Measurements from ENCODE around the gene IMMP2L. TPM values are rescaled to one million over a fixed set of nuclear protein-coding genes. Genes with fewer than 3 reads are reported as not detected.
"Not testable (repeated sequence)": the region's sequence is repeated elsewhere in the genome, so short reads cannot be mapped to it uniquely, and the experiment has no call there.

Gene IMMP2L
- 10 to 100 TPM; 12.0 to 22.2 (median 17.5) TPM for total RNA-seq

- Histone ChIP-seq H3K27me3 (no peaks in the 10 kb centered on the region), H3K9me3 (no peaks in the 10 kb centered on the region), H3K36me3 (peaks cover 0 to 5% (median 0%) of the 10 kb centered on the region in 4 donors), H3K4me3 (peak within 1 kb of the TSS; percentile 67 to 92 (median 84)), H3K27ac (replicated peaks in 1 of 4) (peak within 1 kb of the TSS; percentile 83 to 94 (median 86)), H3K4me1 (peaks cover 7 to 30% (median 28%) of the 10 kb centered on the region in 4 donors)
- TF ChIP-seq POLR2AphosphoS5 (IDR thresholded peaks at IDR 0.05) (peak; percentile 65 to 73), CTCF (IDR thresholded peaks at IDR 0.05) (peak; percentile 24 to 35 (median 31)), POLR2A (IDR thresholded peaks at IDR 0.05; ENCODE audit: low read depth) (peak; percentile 37), EP300 (IDR thresholded peaks at IDR 0.05) (no peak)
- intact Hi-C loops (cut with DNase I), result loop anchor here (10.0 kb wide), 1 partner anchor 467 kb away; the partner anchor contains the start of gene LRRN3
- peak; percentile 94 for DNase-seq (ENCODE audit: extremely low spot score)
- WGBS, result 2% methylated on average over 23 of the region's 84 CpGs
Measured at GRCh38 chr7:111561904-111562732, at the start of gene IMMP2L. IMMP2L (minus strand) TSS chr7:111562492.

- WGBS, result 87% methylated on average over 17 of the region's 58 CpGs
Measured at GRCh38 chr7:111609483-111610254, 47.4 kb upstream of the IMMP2L start.

GRCh38 chr7:111607621-111608020, 45.3 kb upstream of the IMMP2L start:
- TF ChIP-seq EP300 (IDR thresholded peaks at IDR 0.05), result no peak
- no peak for TF ChIP-seq POLR2A (IDR thresholded peaks at IDR 0.05; ENCODE audit: low read depth)
- no peak for TF ChIP-seq CTCF (IDR thresholded peaks at IDR 0.05)
- TF ChIP-seq POLR2AphosphoS5 (IDR thresholded peaks at IDR 0.05), result no peak
- no peak for DNase-seq (ENCODE audit: extremely low spot score)
- no peak overlapping the region for H3K27ac ChIP-seq (replicated peaks in 1 of 4)
- no peak overlapping the region for H3K4me3 ChIP-seq
- 62% methylated on average over 2 of the region's 2 CpGs for WGBS
- no peaks in the 10 kb centered on the region for H3K27me3 ChIP-seq
- intact Hi-C loops (cut with DNase I), result no loop called here
- no peaks in the 10 kb centered on the region for H3K36me3 ChIP-seq
- H3K9me3 ChIP-seq, result no peaks in the 10 kb centered on the region
- no peaks in the 10 kb centered on the region for H3K4me1 ChIP-seq

More at GRCh38 chr7:111609483-111610254, 47.4 kb upstream of the IMMP2L start:
- H3K4me1 ChIP-seq; H3K27ac ChIP-seq (replicated peaks in 1 of 4); DNase-seq (ENCODE audit: extremely low spot score); H3K36me3 ChIP-seq; intact Hi-C loops (cut with DNase I); H3K9me3 ChIP-seq; H3K27me3 ChIP-seq; H3K4me3 ChIP-seq: not testable (repeated sequence)

- no peak for DNase-seq (ENCODE audit: extremely low spot score)
- TF ChIP-seq POLR2A (IDR thresholded peaks at IDR 0.05; ENCODE audit: low read depth) (no peak), CTCF (IDR thresholded peaks at IDR 0.05) (no peak), POLR2AphosphoS5 (IDR thresholded peaks at IDR 0.05) (no peak), EP300 (IDR thresholded peaks at IDR 0.05) (no peak)
- H3K27me3 ChIP-seq, result no peaks in the 10 kb centered on the region
- H3K4me3 ChIP-seq, result no peak overlapping the region
- intact Hi-C loops (cut with DNase I), result no loop called here
- H3K4me1 ChIP-seq, result no peaks in the 10 kb centered on the region
- H3K27ac ChIP-seq (replicated peaks in 1 of 4), result no peak overlapping the region
- no peaks in the 10 kb centered on the region for H3K9me3 ChIP-seq
- H3K36me3 ChIP-seq, result no peaks in the 10 kb centered on the region
- WGBS, result 78% methylated on average over 1 of the region's 1 CpG
Measured at GRCh38 chr7:111605246-111605645, 43.0 kb upstream of the IMMP2L start.

- Histone ChIP-seq H3K27me3 (no peaks in the 10 kb centered on the region), H3K9me3 (no peaks in the 10 kb centered on the region), H3K4me3 (no peak overlapping the region), H3K27ac (replicated peaks in 1 of 4) (no peak overlapping the region), H3K4me1 (no peaks in the 10 kb centered on the region), H3K36me3 (no peaks in the 10 kb centered on the region)
- DNase-seq (ENCODE audit: extremely low spot score), result no peak
- no peak for TF ChIP-seq EP300 (IDR thresholded peaks at IDR 0.05)
- intact Hi-C loops (cut with DNase I), result no loop called here
- 97% methylated on average over 1 of the region's 1 CpG for WGBS
Measured at GRCh38 chr7:111600091-111600490, 37.8 kb upstream of the IMMP2L start.

Data from esophagus muscularis mucosa (tissue), 4 donors.